Thoracic aorta (tissue), 2 donors: ENCODE data around the gene MDGA2. TPM values are rescaled to one million over a fixed set of nuclear protein-coding genes. Genes with fewer than 3 reads are reported as not detected.

Source experiments
- ATAC-seq: fragments of 150-250 bp; one replicate; pipeline ENCODE4 v1.8.0; 2017; ENCODE audit warnings: low read depth; ENCODE audit not compliant: insufficient number of reproducible peaks, low FRiP score
- DNase-seq: peaks from one replicate; pipeline ENCODE4 v3.0.0-alpha.2; 2020; ENCODE audit warnings: low spot score
- H3K27ac ChIP-seq, 2 donors: fragments of 200-600 bp; sonication (generic); 1 replicate in 1 of 2; 2 replicates in 1 of 2; pipeline ENCODE4 v1.5.1; 2016; ENCODE audit warnings: mild to moderate bottlenecking in 2 of 2, moderate library complexity in 2 of 2
- H3K27me3 ChIP-seq: fragments of 200-600 bp; sonication (generic); replicated peaks from 2 replicates; pipeline ENCODE4 v1.6.0; 2016; ENCODE audit warnings: mild to moderate bottlenecking; ENCODE audit not compliant: insufficient read depth
- H3K36me3 ChIP-seq: fragments of 200-600 bp; sonication (generic); one replicate; pipeline ENCODE4 v1.5.1; 2016
- H3K4me1 ChIP-seq, 2 donors: fragments of 200-600 bp; sonication (generic); 1 replicate in 1 of 2; 2 replicates in 1 of 2; pipeline versions ENCODE4 v1.5.1 to v1.6.0; 2016; ENCODE audit warnings: low read depth in 2 of 2, mild to moderate bottlenecking in 1 of 2; ENCODE audit not compliant: control insufficient read depth in 1 of 2
- H3K4me3 ChIP-seq: fragments of 200-600 bp; sonication (generic); 2 replicates; pipeline ENCODE4 v1.5.1; 2016; ENCODE audit warnings: mild to moderate bottlenecking
- H3K9me3 ChIP-seq: fragments of 200-600 bp; sonication (generic); 2 replicates; pipeline ENCODE4 v1.5.1; 2016
- total RNA-seq, 2 donors: library from RNA; depleted of rRNA; stranded (reverse); fragments of >200 nt; gene quantifications; one replicate each; pipeline versions ENCODE4 v1.1.0 to v1.2.3, GENCODE V29; 2016
- TF ChIP-seq, protein P1 (sequence below): fragments of 200-600 bp; sonication (generic); IDR thresholded peaks from one replicate; pipeline ENCODE4 v1.5.1; 2019; ENCODE audit warnings: antibody characterized with exemption

The MDGA2 gene
- total RNA-seq = not detected

GRCh38 chr14:47675466-47676314, at the start of gene MDGA2:
TSS of gene MDGA2 (minus strand) at chr14:47675605.
- no peak within 1 kb of the TSS for H3K27ac ChIP-seq
- no peaks in the 10 kb centered on the region for H3K9me3 ChIP-seq
- no peaks in the 10 kb centered on the region for H3K36me3 ChIP-seq
- no peak for ATAC-seq
- no peak for DNase-seq
- H3K4me1 ChIP-seq = peaks cover 0 to 11% of the 10 kb centered on the region in 2 donors
- H3K4me3 ChIP-seq = peak within 1 kb of the TSS; percentile 47
- no peaks in the 10 kb centered on the region for H3K27me3 ChIP-seq
- TF ChIP-seq, protein P1, sequence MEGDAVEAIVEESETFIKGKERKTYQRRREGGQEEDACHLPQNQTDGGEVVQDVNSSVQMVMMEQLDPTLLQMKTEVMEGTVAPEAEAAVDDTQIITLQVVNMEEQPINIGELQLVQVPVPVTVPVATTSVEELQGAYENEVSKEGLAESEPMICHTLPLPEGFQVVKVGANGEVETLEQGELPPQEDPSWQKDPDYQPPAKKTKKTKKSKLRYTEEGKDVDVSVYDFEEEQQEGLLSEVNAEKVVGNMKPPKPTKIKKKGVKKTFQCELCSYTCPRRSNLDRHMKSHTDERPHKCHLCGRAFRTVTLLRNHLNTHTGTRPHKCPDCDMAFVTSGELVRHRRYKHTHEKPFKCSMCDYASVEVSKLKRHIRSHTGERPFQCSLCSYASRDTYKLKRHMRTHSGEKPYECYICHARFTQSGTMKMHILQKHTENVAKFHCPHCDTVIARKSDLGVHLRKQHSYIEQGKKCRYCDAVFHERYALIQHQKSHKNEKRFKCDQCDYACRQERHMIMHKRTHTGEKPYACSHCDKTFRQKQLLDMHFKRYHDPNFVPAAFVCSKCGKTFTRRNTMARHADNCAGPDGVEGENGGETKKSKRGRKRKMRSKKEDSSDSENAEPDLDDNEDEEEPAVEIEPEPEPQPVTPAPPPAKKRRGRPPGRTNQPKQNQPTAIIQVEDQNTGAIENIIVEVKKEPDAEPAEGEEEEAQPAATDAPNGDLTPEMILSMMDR = no peak

GRCh38 chr14:47722929-47723693, 47.7 kb upstream of the MDGA2 start:
- ATAC-seq (no peak), DNase-seq (no peak)
- no peaks in the 10 kb centered on the region for H3K36me3 ChIP-seq
- TF ChIP-seq, protein P1 = no peak
- no peak overlapping the region for H3K4me3 ChIP-seq
- no peak overlapping the region for H3K27ac ChIP-seq
- no peaks in the 10 kb centered on the region for H3K4me1 ChIP-seq
- H3K9me3 ChIP-seq = no peaks in the 10 kb centered on the region
- H3K27me3 ChIP-seq = no peaks in the 10 kb centered on the region

DNA sequence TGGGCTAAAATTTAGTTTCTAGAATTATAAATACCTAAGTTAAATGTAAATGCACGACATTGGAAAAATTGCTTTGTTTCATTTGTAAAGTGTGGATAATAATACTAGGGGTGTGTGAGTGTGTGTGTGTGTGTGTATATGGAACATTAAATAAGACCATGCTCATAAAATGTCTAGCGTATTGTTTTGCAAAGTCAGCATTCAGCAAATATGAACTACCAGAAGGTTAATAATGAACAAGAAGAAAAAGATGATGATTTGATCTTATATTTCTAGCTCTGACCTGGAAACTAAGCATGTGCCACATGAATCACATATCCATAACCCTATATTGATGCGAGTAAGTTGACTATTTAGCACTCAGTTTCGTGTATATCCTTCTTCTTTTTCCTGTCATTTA, 44.9 kb upstream of the MDGA2 start:
- TF ChIP-seq, protein P1 = no peak
- ATAC-seq (no peak), DNase-seq (no peak)
- H3K9me3 ChIP-seq = no peaks in the 10 kb centered on the region
- no peak overlapping the region for H3K27ac ChIP-seq
- H3K36me3 ChIP-seq = no peaks in the 10 kb centered on the region
- no peaks in the 10 kb centered on the region for H3K27me3 ChIP-seq
- H3K4me1 ChIP-seq = no peaks in the 10 kb centered on the region
- no peak overlapping the region for H3K4me3 ChIP-seq

DNA sequence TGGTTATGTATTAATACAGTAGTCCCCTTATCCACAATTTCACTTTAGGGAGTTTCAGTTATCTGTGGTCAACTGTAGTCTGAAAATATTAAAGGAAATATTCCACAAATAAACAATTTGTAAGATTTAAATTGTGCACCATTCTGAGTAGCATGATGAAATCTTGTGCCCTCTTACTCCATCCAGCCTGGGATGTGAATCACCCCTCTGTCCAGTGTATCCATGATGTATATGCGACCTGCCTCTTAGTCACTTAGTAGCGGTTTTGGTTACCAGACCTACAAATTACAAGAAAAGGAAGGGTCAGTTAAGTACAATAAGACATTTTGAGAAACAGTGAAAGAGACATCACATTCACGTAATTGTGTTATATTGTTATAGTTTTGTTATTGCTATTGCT, 39.9 kb upstream of the MDGA2 start:
- Histone ChIP-seq H3K4me3 (no peak overlapping the region), H3K36me3 (no peaks in the 10 kb centered on the region), H3K27ac (no peak overlapping the region), H3K9me3 (no peaks in the 10 kb centered on the region), H3K4me1 (no peaks in the 10 kb centered on the region), H3K27me3 (no peaks in the 10 kb centered on the region)
- TF ChIP-seq, protein P1 = no peak
- DNase-seq (no peak), ATAC-seq (no peak)

DNA sequence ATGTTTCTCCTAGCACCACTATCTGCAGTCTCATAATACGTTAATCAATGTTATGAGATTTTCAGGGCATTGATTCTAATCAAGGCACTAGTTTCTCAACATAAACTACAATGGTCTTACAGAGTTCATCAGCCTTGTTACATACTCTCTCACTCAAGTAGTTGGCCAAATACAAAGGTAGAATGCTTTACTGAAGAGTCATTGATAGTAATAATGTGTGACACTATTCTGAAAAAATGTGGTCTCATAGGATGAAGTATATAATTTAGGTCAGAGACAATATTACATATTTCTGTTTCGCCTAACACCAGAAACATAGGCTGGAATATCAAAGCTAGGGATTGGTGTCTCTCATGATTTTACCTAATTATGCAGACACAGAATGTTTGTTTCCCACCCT, 35.2 kb upstream of the MDGA2 start:
- H3K36me3 ChIP-seq = no peaks in the 10 kb centered on the region
- H3K27me3 ChIP-seq = no peaks in the 10 kb centered on the region
- H3K27ac ChIP-seq = no peak overlapping the region
- no peaks in the 10 kb centered on the region for H3K9me3 ChIP-seq
- no peak overlapping the region for H3K4me3 ChIP-seq
- TF ChIP-seq, protein P1 = no peak
- no peak for DNase-seq
- no peak for ATAC-seq
- no peaks in the 10 kb centered on the region for H3K4me1 ChIP-seq
